NCI-H1436 treated with DMSO at 0.1 percent for 48 hours (cell line): Measurements from ENCODE around the gene NKAIN2.

Source experiments
- DNase-seq: peaks from one replicate; lab custom pipeline; 2025; lab: John Stamatoyannopoulos, UW

Gene NKAIN2

GRCh38 chr6:124823240-124824111 lies 1019.8 kb downstream of the NKAIN2 start:
- DNase-seq, result no peak

DNA sequence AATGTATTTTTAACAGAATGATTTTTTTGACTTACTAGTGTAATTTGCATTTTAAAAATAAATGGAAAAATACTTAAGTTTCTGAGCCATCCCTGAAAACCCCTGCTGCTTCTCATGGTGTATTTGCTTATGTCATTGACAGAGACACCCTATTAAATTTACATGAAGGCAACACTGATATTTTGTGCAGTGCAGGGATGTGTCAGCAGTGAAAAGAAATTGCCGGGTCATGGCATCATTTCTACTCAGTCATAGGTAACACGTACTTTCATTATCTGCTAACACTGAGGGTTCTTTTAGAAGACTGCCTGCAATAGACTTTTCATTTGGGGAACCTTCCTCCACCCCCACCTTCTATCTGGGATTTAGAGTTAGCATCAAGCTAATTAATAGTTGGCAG lies 1021.9 kb downstream of the NKAIN2 start:
- no peak for DNase-seq

- no peak for DNase-seq
Measured at GRCh38 chr6:124829822-124830221, 1026.2 kb downstream of the NKAIN2 start.

GRCh38 chr6:124830506-124830905 lies 1026.8 kb downstream of the NKAIN2 start:
- DNase-seq, result no peak

DNA sequence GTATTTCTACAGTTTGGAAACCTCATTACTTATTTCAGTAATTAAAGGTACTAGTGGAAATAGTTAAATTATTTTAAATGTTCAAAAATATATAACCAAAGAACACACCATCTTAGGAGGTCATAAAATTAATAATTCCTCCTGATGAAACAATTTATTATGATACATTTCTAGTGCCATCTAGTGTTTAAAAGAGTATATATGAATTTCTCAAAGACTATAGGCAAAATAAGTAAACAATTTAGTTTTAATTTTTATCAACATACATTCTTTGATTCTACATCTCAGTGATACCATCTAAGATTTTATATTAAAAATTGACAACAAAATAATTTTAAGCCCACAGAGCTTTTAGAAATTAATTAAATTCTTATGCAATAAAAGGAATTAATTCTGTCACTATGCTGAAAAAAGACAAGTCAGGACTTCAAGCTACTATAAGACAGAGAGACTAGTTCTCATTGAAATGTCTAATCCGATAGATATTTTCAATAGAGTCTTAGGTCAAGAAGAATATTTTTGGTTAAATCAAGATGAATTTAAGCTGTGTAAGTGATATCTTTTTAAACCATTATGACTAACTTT lies 1050.8 kb downstream of the NKAIN2 start:
- DNase-seq, result no peak

GRCh38 chr6:124857746-124858145 lies 1054.1 kb downstream of the NKAIN2 start:
- no peak for DNase-seq

DNA sequence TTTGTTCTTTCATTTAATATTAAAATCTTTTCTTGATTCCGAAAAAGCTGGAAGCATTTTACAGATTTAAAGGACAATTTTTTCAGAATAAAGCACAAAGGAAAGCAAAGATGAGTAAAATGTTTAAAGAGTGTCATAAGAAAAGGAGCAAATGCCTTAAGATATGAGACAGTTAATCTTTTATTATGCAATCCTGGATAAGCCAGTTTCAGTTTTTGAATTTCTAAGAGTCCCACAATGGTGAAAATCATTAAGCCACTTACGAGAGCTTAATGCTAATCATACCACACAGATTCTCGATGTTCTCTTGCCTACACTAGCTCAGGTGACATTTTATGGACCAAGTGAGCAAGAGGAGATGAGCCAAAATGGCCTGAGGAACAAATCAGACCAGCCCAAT lies 1054.9 kb downstream of the NKAIN2 start:
- DNase-seq, result no peak

GRCh38 chr6:124859366-124859765 lies 1055.7 kb downstream of the NKAIN2 start:
- no peak for DNase-seq

GRCh38 chr6:124866040-124866439 lies 1062.4 kb downstream of the NKAIN2 start:
- DNase-seq, result no peak

GRCh38 chr6:124867121-124867520 lies 1063.5 kb downstream of the NKAIN2 start:
- no peak for DNase-seq

GRCh38 chr6:124868481-124868880 lies 1064.8 kb downstream of the NKAIN2 start:
- DNase-seq, result no peak

DNA sequence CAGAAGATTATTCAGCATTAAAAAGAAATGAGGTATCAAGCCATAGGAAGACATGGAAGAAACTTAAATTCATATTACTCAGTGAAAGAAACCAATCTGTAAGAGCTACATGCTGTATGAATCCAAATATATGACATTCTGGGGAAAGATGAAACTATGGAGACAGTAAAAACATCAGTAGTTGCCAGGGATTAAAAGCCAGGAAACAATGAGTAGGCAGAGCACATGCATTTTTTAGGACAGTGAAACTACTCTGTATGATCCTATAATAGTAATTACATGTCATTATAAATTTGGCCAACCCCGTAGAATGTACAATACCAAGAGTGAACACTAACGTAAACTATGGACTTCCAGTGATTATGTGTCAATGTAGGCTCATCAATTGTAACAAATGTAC lies 1065.8 kb downstream of the NKAIN2 start:
- DNase-seq, result no peak

DNA sequence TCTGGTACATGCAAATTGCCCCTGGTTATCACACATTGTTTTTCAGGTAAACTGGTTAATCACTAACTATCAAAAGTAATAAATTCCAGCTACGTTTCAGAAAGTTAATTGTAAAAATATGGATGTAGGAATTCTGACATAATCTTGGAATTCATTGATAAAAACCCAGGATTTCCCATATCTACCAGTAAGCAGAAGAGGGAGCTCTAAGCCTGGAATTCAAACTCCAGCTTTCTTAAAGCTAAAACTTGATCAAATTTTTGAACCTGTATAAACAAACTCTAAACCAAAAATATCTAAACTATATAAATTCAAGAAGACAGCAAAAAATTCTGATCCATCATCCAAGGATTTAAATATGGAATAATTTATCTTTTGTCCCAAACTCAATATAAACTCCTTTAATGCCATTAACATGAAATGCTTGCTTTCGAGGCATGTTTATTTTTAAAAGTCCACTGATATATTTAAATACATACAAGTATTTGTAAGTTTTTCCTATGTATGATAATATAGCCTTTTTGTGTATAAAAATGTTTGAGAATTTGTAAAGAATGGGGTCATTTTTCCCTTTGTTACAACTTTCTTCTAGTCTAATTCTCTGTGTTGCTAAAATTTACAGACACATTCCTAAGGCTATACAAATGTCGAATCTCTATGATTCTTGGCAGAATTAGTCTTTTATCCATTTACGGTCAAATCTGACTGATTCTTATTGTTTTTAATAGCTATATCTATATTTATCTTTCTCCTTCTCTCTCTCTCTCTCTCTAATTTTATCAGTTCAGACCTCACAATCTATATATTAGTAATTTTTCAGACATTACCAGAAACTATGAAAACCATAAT lies 1067.2 kb downstream of the NKAIN2 start:
- DNase-seq, result no peak

GRCh38 chr6:124872361-124873065 lies 1068.8 kb downstream of the NKAIN2 start:
- DNase-seq, result no peak

- no peak for DNase-seq
Measured at GRCh38 chr6:124873066-124873410, 1069.4 kb downstream of the NKAIN2 start.
